Measurements from ENCODE around the gene NRP1. TPM values are rescaled to one million over a fixed set of nuclear protein-coding genes. Genes with fewer than 3 reads are reported as not detected.

Gene NRP1
- total and polyA plus RNA-seq, 2 of the 8 experiments (the other 6 are each of a cell fraction or from before 2014, with no cell fraction given) = 1.2 to 2.1 TPM

- Histone ChIP-seq H3K9ac (replicated peaks in 1 of 4; ENCODE audit: extremely low read depth in 1 of 4, low read depth in 3 of 4, low read length in 3 of 4) (no peak overlapping the region), H3K4me2 (ENCODE audit: insufficient read depth in 1 of 2, low read depth in 2 of 2, low read length in 2 of 2) (no peak overlapping the region), H3K56ac (replicated peaks; ENCODE audit: insufficient read length, low read depth, low read length) (no peak overlapping the region), H4K20me1 (replicated peaks in 1 of 2; ENCODE audit: control insufficient read depth in 1 of 2, insufficient read depth in 2 of 2, low read length in 2 of 2) (no peaks in the 10 kb centered on the region), H2BK12ac (ENCODE audit: low read depth, low read length) (0 out of 2 replicates have a peak overlapping the region, but pooled peaks have one; percentile 30), H3K4me3 (ENCODE audit: extremely low read depth in 1 of 4, insufficient read depth in 2 of 4, low read depth in 3 of 4, low read length in 4 of 4) (no peak overlapping the region), H3K79me2 (ENCODE audit: control insufficient read depth in 1 of 2, insufficient read depth in 2 of 2, low read length in 2 of 2) (no peaks in the 10 kb centered on the region), H3K27me3 (replicated peaks in 1 of 4; ENCODE audit: control insufficient read depth in 3 of 4, extremely low read depth in 1 of 4, insufficient read depth in 3 of 4, low read length in 3 of 4) (no peaks in the 10 kb centered on the region), H4K91ac (replicated peaks; ENCODE audit: insufficient read length, low read length) (no peak overlapping the region), H3K79me1 (ENCODE audit: low read depth, low read length) (no peaks in the 10 kb centered on the region), H4K8ac (ENCODE audit: extremely low read depth, insufficient read depth, low read length) (peak overlapping the region; percentile 71; the same call in 1 of the 2 replicates), H2BK5ac (ENCODE audit: low read depth, low read length) (no peak overlapping the region), H3K23ac (ENCODE audit: insufficient read length) (no peak overlapping the region), H2BK20ac (ENCODE audit: low read length) (0 out of 2 replicates have a peak overlapping the region, but pooled peaks have one; percentile 25), H3K9me3 (ENCODE audit: insufficient read depth in 2 of 2, low read depth in 1 of 2, low read length in 1 of 2) (no peaks in the 10 kb centered on the region; a peak in 1 of 4 replicates), H3K4me1 (replicated peaks in 1 of 4; ENCODE audit: control insufficient read depth in 3 of 4, insufficient read depth in 4 of 4, low read length in 3 of 4) (no peaks in the 10 kb centered on the region), H4K5ac (ENCODE audit: insufficient read length, low read depth, low read length) (no peak overlapping the region), H3K14ac (ENCODE audit: insufficient read length) (no peak overlapping the region), H3K18ac (ENCODE audit: extremely low read depth, low read length) (no peak overlapping the region), H3K4ac (replicated peaks; ENCODE audit: insufficient read length, low read depth, low read length) (no peak overlapping the region), H2BK15ac (ENCODE audit: low read length) (peak overlapping the region; percentile 34; the same call in 1 of the 2 replicates), H2AK5ac (ENCODE audit: low read depth, low read length) (no peak overlapping the region), H3K36me3 (ENCODE audit: control insufficient read depth in 2 of 4, insufficient read depth in 4 of 4, low read length in 3 of 4) (no peaks in the 10 kb centered on the region), H2BK120ac (replicated peaks; ENCODE audit: low read depth, low read length) (no peak overlapping the region), H3K23me2 (ENCODE audit: low read depth, low read length) (no peaks in the 10 kb centered on the region), H3K27ac (ENCODE audit: low read depth, low read length) (no peak overlapping the region), H2AFZ (ENCODE audit: low read length) (no peak overlapping the region)
- CTCF ChIA-PET (ENCODE audit: partially characterized antibody) = interaction anchor here (0.7 to 1.3 kb wide), 5 partner anchors 31 to 184 kb away, joined by 3 to 5 read pairs (median 4); no protein-coding TSS in a partner anchor
- TF ChIP-seq TEAD4 (IDR thresholded peaks at IDR 0.05; ENCODE audit: low read depth, low read length) (peak; percentile 80), KDM5A (IDR thresholded peaks at IDR 0.05; ENCODE audit: low read length) (no peak)
- POLR2A ChIA-PET (ENCODE audit: partially characterized antibody) = interaction anchor here (0.5 kb wide), 1 partner anchor 157 kb away, joined by 6 read pairs; no protein-coding TSS in a partner anchor
- peak in 1 of 2 experiments; percentile 9 for DNase-seq (ENCODE audit: low read depth in 1 of 2, low spot score in 2 of 2)
- FAIRE-seq = no peak
- 85% methylated on average over 7 of the region's 8 CpGs; no CpG with 5 or more reads in 1 of the 2 experiments for WGBS, 2 experiments (ENCODE audit: extremely low coverage in 1 of 2, insufficient coverage in 1 of 2, insufficient read length in 1 of 2, insufficient replicate concordance in 2 of 2, low coverage in 1 of 2, low lambda C conversion rate in 2 of 2, missing lambda C conversion rate in 1 of 2)
These were observed 174.3 kb downstream of the NRP1 start for GRCh38 chr10:33160151-33160550.
